NCI-H1436 treated with DMSO at 0.1 percent for 48 hours (cell line): Measurements from ENCODE around the gene SSTR3.
"Not testable (repeated sequence)": the region's sequence is repeated elsewhere in the genome, so short reads cannot be mapped to it uniquely, and the experiment has no call there.

Experiments
- DNase-seq: peaks from one replicate; lab custom pipeline; 2025; lab: John Stamatoyannopoulos, UW

Gene SSTR3

GRCh38 chr22:37210041-37210803 lies 2.1 kb downstream of the SSTR3 start:
- DNase-seq: no peak

- DNase-seq: no peak
Measured at GRCh38 chr22:37209140-37209845, 3.0 kb downstream of the SSTR3 start.

- no peak for DNase-seq
Measured at GRCh38 chr22:37208401-37209139, 3.7 kb downstream of the SSTR3 start.

GRCh38 chr22:37207981-37208380 lies 4.3 kb downstream of the SSTR3 start:
- DNase-seq: no peak

- no peak for DNase-seq
Measured at GRCh38 chr22:37206841-37207821, 5.1 kb downstream of the SSTR3 start.

GRCh38 chr22:37206118-37206840 lies 6.0 kb downstream of the SSTR3 start:
- no peak for DNase-seq

- DNase-seq: no peak
Measured at GRCh38 chr22:37205046-37205445, 7.2 kb downstream of the SSTR3 start.

- DNase-seq: no peak
Measured at GRCh38 chr22:37204045-37204655, 8.1 kb downstream of the SSTR3 start.

GRCh38 chr22:37203354-37204044 lies 8.8 kb downstream of the SSTR3 start:
- DNase-seq: no peak

GRCh38 chr22:37202716-37203115 lies 9.6 kb downstream of the SSTR3 start:
- DNase-seq: no peak

- no peak for DNase-seq
Measured at GRCh38 chr22:37202001-37202555, 10.2 kb downstream of the SSTR3 start.

- not testable (repeated sequence) for DNase-seq
Measured at GRCh38 chr22:37201443-37201820, 10.8 kb downstream of the SSTR3 start.

- no peak for DNase-seq
Measured at GRCh38 chr22:37199760-37200108, 12.5 kb downstream of the SSTR3 start.

- peak; percentile 87 for DNase-seq
Measured at GRCh38 chr22:37199103-37199759, 13.0 kb downstream of the SSTR3 start.

- no peak for DNase-seq
Measured at GRCh38 chr22:37198258-37199102, 13.8 kb downstream of the SSTR3 start.

- DNase-seq: no peak
Measured at GRCh38 chr22:37197451-37198257, 14.6 kb downstream of the SSTR3 start.
